ENCODE data around the gene TMEM132E.

Gene TMEM132E

GRCh38 chr17:34567691-34568465 lies 11.5 kb upstream of the TMEM132E start:
- H3K4me3 ChIP-seq (ENCODE audit: low read length) = no peak overlapping the region
- no peak for DNase-seq (ENCODE audit: low read depth, low spot score)

DNA sequence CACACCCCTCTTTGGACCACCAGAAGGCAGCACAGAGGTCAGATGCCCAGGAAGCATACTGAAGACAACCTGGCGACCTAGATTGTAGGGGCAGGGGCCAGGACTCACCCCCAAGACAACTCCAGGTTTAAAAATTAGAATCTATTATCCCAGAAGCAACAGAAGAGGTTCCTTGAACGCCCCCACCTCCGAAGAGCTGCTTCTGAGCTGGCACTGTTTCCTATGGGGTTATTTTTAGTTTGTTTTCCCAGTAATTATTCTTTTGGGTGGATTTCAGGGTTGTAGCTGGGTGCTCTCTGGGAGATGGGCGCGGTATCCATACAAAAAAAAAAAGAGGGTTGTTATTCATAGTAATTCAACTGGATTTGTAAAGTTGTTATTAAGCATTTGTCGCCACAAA lies 10.4 kb upstream of the TMEM132E start:
- no peak overlapping the region for H3K4me3 ChIP-seq (ENCODE audit: low read length)
- DNase-seq (ENCODE audit: low read depth, low spot score) = no peak

DNA sequence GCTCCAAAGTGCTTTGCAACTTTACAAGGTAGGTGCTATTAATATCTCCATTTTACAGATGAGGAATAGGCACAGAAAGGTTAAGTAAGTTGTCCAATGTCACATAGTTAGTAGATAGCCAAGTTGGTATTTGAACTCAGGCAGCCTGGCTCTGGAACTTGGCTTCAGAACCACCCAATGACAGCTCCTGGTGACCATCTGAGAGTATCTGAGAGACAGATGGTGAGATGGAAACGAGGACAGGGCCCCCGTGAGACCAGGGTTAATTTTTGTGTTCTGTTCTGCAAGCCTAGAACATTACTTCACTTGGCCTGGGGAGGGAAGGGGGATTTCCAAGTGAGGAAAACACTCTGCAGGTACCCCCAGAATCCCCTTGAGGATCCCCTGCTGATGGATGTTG lies 9.8 kb upstream of the TMEM132E start:
- DNase-seq (ENCODE audit: low read depth, low spot score) = no peak
- no peak overlapping the region for H3K4me3 ChIP-seq (ENCODE audit: low read length)

DNA sequence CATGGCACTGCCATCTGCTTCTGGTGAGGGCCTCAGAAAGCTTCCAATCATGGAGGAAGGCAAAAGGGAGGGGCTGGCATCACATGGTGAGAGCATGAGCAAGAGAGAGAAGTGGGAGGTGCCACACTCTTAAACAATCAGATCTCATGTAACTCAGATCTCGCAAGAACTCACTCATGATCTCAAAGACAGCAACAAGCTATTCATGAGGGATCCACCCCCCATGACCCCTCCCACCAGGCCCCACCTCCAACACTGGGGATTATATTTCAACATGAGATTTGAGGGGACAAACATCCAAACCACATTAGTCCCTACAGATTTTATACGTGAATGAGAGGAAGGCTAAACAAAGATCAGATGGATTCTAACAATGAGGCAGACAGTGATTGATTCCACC lies 8.9 kb upstream of the TMEM132E start:
- H3K4me3 ChIP-seq (ENCODE audit: low read length) = no peak overlapping the region
- no peak for DNase-seq (ENCODE audit: low read depth, low spot score)

DNA sequence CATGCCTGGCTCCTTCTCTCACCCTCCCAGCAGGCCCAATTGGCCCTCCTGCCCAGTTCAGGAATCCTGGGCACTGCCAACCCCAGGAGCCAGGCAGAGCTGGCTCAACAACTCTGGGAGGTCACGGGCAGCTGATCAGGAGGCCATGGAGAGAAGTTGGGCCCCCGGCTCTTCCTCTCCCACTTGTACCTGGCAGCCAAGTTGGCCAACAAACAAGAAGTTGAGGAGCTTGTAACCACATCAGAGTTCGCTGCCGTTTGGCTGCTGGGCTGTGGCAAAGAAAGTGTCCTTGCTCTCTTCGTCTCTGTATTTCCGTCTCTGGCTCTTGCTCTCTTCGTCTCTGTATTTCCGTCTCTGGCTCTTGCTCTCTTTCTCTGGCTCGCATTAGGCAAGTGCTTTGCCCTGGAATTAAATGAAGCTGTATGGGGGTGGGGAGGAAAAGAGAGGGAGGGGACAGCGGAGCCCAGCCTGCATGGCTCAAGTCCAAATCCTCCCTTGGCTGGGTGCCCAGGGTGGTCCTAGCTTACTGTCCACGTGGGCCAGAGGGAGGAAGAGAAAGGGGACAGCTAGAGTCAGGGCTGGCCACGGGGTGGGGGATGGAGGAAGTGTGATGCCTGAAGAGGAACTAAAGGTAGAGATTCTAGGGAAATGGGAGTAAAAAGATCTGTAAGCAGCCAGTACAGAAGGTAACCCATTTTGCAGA lies 7.8 kb upstream of the TMEM132E start:
- DNase-seq (ENCODE audit: low read depth, low spot score) = peak; percentile 76
- H3K4me3 ChIP-seq (ENCODE audit: low read length) = peak overlapping the region; percentile 13

DNA sequence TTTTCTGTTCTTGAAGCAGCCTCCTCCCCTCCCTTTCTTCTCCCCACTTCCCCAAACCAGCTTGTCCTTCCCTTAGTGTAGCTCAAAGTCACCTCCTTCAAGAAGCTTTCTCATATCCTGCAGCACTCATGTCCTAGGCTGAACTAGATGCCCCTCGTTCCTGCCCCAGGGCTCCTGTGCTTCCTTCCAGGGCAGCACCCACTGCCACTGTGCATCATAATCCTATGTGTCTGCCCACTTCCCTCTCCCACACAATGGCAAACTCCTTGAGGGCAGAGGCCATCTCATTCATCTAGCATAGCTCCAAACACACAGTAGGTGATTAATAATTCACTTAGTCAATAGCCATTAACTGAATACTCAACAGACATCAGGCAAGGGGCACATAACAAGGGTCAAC lies 6.9 kb upstream of the TMEM132E start:
- DNase-seq (ENCODE audit: low read depth, low spot score) = no peak

DNA sequence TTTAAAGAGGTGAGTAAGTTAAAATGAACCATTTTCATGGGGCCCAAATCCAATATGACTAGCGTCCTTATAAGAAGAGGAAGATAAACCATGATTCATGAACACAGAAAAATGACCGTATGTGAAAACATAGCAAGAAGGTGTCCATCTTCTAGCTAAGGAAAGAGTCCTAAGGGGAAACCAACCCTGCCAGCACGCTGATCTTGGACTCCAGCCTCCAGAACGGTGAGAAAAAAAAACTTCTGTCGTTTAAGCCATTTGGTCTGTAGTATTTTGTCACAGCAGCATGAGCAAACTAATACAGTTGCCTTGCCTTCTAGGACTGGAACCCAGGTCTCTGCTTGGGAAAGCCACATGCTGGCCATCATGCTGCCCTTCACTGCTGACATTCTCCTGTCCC lies 4.2 kb upstream of the TMEM132E start:
- DNase-seq (ENCODE audit: low read depth, low spot score) = no peak
- no peak overlapping the region for H3K4me3 ChIP-seq (ENCODE audit: low read length)

More for the DNA sequence above, 6.9 kb upstream of the TMEM132E start:
- no peak overlapping the region for H3K4me3 ChIP-seq (ENCODE audit: low read length)

DNA sequence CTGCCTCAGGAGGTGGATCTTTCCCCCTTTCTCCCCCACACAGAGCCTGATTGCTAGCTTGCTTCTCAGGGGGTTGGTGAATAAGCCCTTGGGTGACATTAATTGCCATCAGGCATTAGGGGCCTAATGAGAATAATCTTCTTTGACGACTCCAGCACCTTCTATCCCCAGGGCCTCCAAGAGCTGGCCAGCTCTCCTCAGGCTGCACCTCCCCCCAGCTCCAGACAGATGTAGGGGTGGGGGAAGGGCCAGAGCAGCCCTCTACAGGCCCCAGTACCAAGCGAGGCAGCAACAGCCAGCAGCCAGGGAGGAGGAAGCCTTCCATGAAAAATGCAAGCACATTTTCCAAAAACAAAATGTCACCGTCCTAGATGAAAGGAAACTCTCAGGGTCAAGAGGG lies 1.4 kb upstream of the TMEM132E start:
- no peak overlapping the region for H3K4me3 ChIP-seq (ENCODE audit: low read length)
- no peak for DNase-seq (ENCODE audit: low read depth, low spot score)

- H3K4me3 ChIP-seq (ENCODE audit: low read length) = peak overlapping the region; percentile 43; the same call in 1 of the 2 replicates
- no peak for DNase-seq (ENCODE audit: low read depth, low spot score)
Measured at GRCh38 chr17:34578656-34579016, 746 bp upstream of the TMEM132E start.

GRCh38 chr17:34579979-34580684 lies 750 bp downstream of the TMEM132E start:
- H3K4me3 ChIP-seq (ENCODE audit: low read length) = peak overlapping the region; percentile 43; the same call in 1 of the 2 replicates
- no peak for DNase-seq (ENCODE audit: low read depth, low spot score)

DNA sequence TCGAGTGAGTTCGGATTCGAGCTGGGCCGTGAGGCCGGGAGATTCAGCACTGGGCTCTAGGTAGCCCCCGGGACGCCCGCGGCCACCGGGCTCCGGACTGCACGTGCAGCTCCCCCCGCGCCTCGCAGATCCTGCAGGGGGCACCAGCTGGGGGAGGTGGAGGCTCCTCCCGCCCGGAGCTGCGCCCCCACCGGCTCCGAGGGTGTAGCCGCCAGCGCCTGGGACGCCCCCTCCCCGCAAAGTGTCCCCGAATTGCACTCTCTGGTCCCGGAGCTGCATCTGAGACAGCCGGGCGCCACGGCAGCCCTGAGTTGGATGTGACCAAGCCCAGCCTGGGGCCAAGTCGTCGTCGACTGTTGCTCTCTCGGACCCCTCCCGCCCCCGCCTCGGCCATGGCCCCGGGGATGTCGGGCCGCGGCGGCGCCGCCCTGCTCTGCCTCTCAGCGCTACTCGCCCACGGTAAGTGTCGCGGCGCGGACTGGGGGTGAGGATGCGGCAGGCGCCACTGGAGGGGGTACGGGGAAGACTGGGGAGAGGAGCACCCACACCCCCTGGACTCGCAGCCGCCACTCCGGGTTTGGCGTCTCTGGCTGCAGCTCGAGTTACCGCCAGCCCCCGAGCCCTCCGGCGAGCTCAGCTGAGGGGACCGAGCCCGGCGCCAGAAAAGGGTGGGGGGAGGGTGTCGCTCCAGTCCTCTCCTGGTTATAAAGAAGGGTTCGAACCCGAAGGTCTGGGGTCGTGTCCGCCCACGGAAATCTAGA lies 1.5 kb downstream of the TMEM132E start:
- DNase-seq (ENCODE audit: low read depth, low spot score) = no peak
- no peak overlapping the region for H3K4me3 ChIP-seq (ENCODE audit: low read length)

DNA sequence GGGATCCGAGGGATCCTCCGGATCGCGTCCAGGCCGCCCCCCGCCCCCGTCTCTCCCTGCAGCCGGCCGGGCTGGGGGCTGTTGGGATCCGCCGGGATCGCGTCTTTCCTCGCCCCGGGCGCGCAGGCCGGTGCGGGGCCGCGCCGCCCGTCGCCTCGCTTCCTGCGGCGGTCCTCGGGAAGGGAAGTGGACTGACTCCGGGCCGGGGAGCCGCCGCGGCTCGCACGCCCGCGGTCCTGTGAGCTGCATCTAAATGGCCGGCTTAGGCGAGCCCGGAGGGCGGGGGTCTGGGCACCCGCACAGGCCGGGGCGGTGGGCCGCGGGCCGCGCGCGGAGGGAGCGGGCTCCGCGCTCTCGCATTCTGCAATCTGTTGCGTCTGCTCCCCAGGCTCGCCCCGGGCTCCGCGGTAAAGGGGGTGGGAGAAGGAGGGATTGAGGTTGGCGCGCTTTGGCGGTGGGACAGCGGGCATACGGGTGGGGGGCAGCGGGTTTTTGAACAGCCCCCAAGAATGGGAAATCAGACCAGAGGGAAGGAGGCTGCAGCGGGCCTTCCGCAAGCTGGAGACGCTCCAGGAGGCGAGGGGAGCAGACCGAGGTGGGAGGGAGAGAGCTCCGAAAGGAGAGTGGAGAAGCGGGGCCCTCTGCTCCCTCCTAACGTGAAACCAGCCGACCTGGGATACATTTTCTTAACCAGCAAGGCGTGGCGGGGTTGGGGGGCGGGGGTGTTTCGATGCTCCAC lies 2.2 kb downstream of the TMEM132E start:
- DNase-seq (ENCODE audit: low read depth, low spot score) = no peak
- no peak overlapping the region for H3K4me3 ChIP-seq (ENCODE audit: low read length)

- H3K4me3 ChIP-seq (ENCODE audit: low read length) = no peak overlapping the region
- DNase-seq (ENCODE audit: low read depth, low spot score) = no peak
Measured at GRCh38 chr17:34582185-34582900, 3.0 kb downstream of the TMEM132E start.

DNA sequence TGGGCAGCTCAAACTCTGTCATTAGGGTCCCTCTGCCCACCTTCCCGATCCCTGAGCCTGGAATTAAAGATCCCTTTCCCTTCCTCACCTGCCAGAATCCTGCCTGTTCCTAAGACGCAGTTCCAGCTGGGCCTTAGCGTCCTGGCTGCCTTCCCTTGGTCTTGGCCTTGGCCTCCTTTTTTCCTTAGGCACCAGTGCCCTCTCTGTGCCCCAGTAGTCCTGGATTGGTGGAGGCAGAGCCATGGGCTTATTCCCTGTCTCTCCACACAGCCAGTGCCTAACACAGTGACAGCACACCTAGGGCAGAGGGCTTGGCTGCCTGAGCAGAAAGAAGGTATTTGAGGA lies 3.5 kb downstream of the TMEM132E start:
- no peak overlapping the region for H3K4me3 ChIP-seq (ENCODE audit: low read length)
- DNase-seq (ENCODE audit: low read depth, low spot score) = no peak

DNA sequence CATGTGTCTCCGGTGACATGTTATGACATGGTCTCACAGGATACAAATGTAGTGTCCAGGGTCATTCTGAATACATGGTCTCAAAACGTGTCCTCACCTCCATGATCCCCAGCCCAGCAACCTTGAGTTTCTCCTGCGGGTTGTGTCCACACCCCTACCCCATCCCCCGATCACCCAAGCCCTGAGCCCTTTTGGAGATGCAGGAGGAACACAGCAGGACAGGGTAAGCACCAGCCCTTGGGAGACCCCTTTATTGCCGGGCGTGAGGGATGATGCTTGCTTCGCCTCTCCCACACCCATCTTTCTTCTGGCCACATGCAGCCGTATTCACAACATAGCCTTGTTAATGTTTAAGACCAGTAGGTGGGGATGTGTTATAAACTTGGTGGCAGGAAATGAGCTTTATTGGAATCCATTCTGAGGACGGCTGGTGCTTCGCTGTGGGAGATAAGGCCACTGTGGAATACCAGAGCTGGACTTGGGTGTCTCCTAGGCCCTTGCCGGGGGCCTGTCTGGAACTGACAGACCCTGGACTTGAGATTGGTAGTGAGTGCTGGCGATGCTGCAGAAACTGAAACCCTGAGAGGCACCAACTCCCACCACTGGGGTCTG lies 5.5 kb downstream of the TMEM132E start:
- no peak overlapping the region for H3K4me3 ChIP-seq (ENCODE audit: low read length)
- DNase-seq (ENCODE audit: low read depth, low spot score) = no peak

GRCh38 chr17:34586346-34586846 lies 7.0 kb downstream of the TMEM132E start:
- DNase-seq (ENCODE audit: low read depth, low spot score) = no peak
- no peak overlapping the region for H3K4me3 ChIP-seq (ENCODE audit: low read length)

GRCh38 chr17:34588266-34588665 lies 8.9 kb downstream of the TMEM132E start:
- no peak overlapping the region for H3K4me3 ChIP-seq (ENCODE audit: low read length)
- DNase-seq (ENCODE audit: low read depth, low spot score) = no peak

Measured in Jurkat, Clone E6-1 (cell line).